Neural progenitor cell (in vitro differentiated cells): Measurements from ENCODE around the gene HEATR5A.

ENCODE experiments used
- EZH2 ChIP-seq: fragments of 200-600 bp; sonication (generic); IDR thresholded peaks from 2 replicates; pipeline ENCODE4 v1.6.1; 2017; ENCODE audit warnings: antibody characterized with exemption, mild to moderate bottlenecking, moderate library complexity
- EZH2phosphoT487 ChIP-seq: fragments of 200-600 bp; sonication (generic); IDR thresholded peaks from 2 replicates; pipeline ENCODE4 v1.6.1; 2017; ENCODE audit warnings: antibody characterized with exemption
- TF ChIP-seq, protein P1 (sequence below): fragments of 200-600 bp; sonication (generic); IDR thresholded peaks from 2 replicates; pipeline ENCODE4 v1.5.1; 2017; ENCODE audit warnings: antibody characterized with exemption, mild to moderate bottlenecking

GRCh38 chr14:31255286-31255685, 165.1 kb downstream of the HEATR5A start:
- TF ChIP-seq EZH2 (no peak), EZH2phosphoT487 (no peak)
- TF ChIP-seq, protein P1, sequence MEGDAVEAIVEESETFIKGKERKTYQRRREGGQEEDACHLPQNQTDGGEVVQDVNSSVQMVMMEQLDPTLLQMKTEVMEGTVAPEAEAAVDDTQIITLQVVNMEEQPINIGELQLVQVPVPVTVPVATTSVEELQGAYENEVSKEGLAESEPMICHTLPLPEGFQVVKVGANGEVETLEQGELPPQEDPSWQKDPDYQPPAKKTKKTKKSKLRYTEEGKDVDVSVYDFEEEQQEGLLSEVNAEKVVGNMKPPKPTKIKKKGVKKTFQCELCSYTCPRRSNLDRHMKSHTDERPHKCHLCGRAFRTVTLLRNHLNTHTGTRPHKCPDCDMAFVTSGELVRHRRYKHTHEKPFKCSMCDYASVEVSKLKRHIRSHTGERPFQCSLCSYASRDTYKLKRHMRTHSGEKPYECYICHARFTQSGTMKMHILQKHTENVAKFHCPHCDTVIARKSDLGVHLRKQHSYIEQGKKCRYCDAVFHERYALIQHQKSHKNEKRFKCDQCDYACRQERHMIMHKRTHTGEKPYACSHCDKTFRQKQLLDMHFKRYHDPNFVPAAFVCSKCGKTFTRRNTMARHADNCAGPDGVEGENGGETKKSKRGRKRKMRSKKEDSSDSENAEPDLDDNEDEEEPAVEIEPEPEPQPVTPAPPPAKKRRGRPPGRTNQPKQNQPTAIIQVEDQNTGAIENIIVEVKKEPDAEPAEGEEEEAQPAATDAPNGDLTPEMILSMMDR = no peak
